SK-N-MC (cell line): ENCODE results near the gene CRYL1.

Source experiments
- DNase-seq: peaks from one replicate; pipeline ENCODE4 v3.0.0-alpha.2; 2011; ENCODE audit warnings: low read depth, low spot score
- H3K27ac ChIP-seq: fragments of 200-600 bp; sonication (generic); 2 replicates; pipeline ENCODE4 v1.5.1; 2016; ENCODE audit warnings: mixed run types
- H3K36me3 ChIP-seq: fragments of 200-600 bp; sonication (generic); 2 replicates; pipeline ENCODE4 v1.6.1; 2017; ENCODE audit warnings: antibody characterized with exemption, low read length, mixed read lengths; ENCODE audit not compliant: insufficient read depth
- H3K4me3 ChIP-seq: fragments of 200-600 bp; sonication (generic); 2 replicates; pipeline ENCODE4 v1.5.1; 2016
- H3K9ac ChIP-seq: fragments of 200-600 bp; sonication (generic); 2 replicates; pipeline ENCODE4 v1.8.0; 2017; ENCODE audit warnings: mixed run types, mixed read lengths; ENCODE audit not compliant: insufficient read length
- H3K9me3 ChIP-seq: fragments of 200-600 bp; sonication (generic); 2 replicates; pipeline ENCODE4 v1.6.1; 2017; ENCODE audit warnings: low read depth, mild to moderate bottlenecking, antibody characterized with exemption, low read length, moderate library complexity, mixed read lengths
- EZH2 ChIP-seq: fragments of 200-600 bp; sonication (generic); IDR thresholded peaks from one replicate; pipeline ENCODE4 v1.6.1; 2017; ENCODE audit warnings: antibody characterized with exemption
- FOXP2 ChIP-seq: optimal IDR thresholded peaks from 2 replicates; pipeline ENCODE3; 2011; ENCODE audit warnings: mild to moderate bottlenecking, moderate library complexity; ENCODE audit not compliant: insufficient read depth; ENCODE audit errors: extremely low read length, control extremely low read depth
- POLR2AphosphoS5 ChIP-seq: IDR thresholded peaks from 2 replicates; pipeline ENCODE4 v1.6.1; 2012; ENCODE audit warnings: mild to moderate bottlenecking, low read depth, low read length, borderline replicate concordance

Gene CRYL1

GRCh38 chr13:20370815-20371421, 154.7 kb downstream of the CRYL1 start:
- no peaks in the 10 kb centered on the region for H3K9me3 ChIP-seq
- TF ChIP-seq EZH2 (no peak), POLR2AphosphoS5 (no peak), FOXP2 (no peak)
- no peak for DNase-seq
- H3K27ac ChIP-seq, result no peak overlapping the region
- no peak overlapping the region for H3K4me3 ChIP-seq
- no peaks in the 10 kb centered on the region for H3K36me3 ChIP-seq
- H3K9ac ChIP-seq, result no peak overlapping the region

GRCh38 chr13:20369886-20370361, 155.7 kb downstream of the CRYL1 start:
- Histone ChIP-seq H3K9ac (no peak overlapping the region), H3K9me3 (no peaks in the 10 kb centered on the region), H3K27ac (no peak overlapping the region), H3K36me3 (no peaks in the 10 kb centered on the region), H3K4me3 (no peak overlapping the region)
- DNase-seq, result no peak
- TF ChIP-seq POLR2AphosphoS5 (no peak), FOXP2 (no peak), EZH2 (no peak)

- Histone ChIP-seq H3K4me3 (no peak overlapping the region), H3K9ac (no peak overlapping the region), H3K27ac (no peak overlapping the region), H3K9me3 (no peaks in the 10 kb centered on the region), H3K36me3 (no peaks in the 10 kb centered on the region)
- DNase-seq, result no peak
- TF ChIP-seq POLR2AphosphoS5 (no peak), EZH2 (no peak), FOXP2 (no peak)
Measured at GRCh38 chr13:20366056-20366455, 159.6 kb downstream of the CRYL1 start.

- Histone ChIP-seq H3K36me3 (no peaks in the 10 kb centered on the region), H3K9me3 (no peaks in the 10 kb centered on the region), H3K4me3 (no peak overlapping the region), H3K9ac (no peak overlapping the region), H3K27ac (no peak overlapping the region)
- no peak for TF ChIP-seq EZH2
- TF ChIP-seq POLR2AphosphoS5, result no peak
- TF ChIP-seq FOXP2, result no peak
- DNase-seq, result no peak
Measured at GRCh38 chr13:20363603-20364002, 162.1 kb downstream of the CRYL1 start.

- H3K9me3 ChIP-seq, result no peaks in the 10 kb centered on the region
- TF ChIP-seq FOXP2, result no peak
- TF ChIP-seq EZH2, result no peak
- TF ChIP-seq POLR2AphosphoS5, result no peak
- no peak for DNase-seq
- H3K27ac ChIP-seq, result no peak overlapping the region
- H3K36me3 ChIP-seq, result no peaks in the 10 kb centered on the region
- H3K4me3 ChIP-seq, result no peak overlapping the region
- no peak overlapping the region for H3K9ac ChIP-seq
Measured at GRCh38 chr13:20363172-20363571, 162.5 kb downstream of the CRYL1 start.

- TF ChIP-seq POLR2AphosphoS5 (no peak), FOXP2 (no peak), EZH2 (no peak)
- no peak overlapping the region for H3K4me3 ChIP-seq
- H3K36me3 ChIP-seq, result no peaks in the 10 kb centered on the region
- no peak overlapping the region for H3K27ac ChIP-seq
- H3K9me3 ChIP-seq, result no peaks in the 10 kb centered on the region
- no peak for DNase-seq
- no peak overlapping the region for H3K9ac ChIP-seq
Measured at GRCh38 chr13:20362484-20363041, 163.1 kb downstream of the CRYL1 start.

- Histone ChIP-seq H3K27ac (no peak overlapping the region), H3K36me3 (no peaks in the 10 kb centered on the region), H3K9ac (no peak overlapping the region), H3K4me3 (no peak overlapping the region), H3K9me3 (no peaks in the 10 kb centered on the region)
- no peak for DNase-seq
- TF ChIP-seq FOXP2 (no peak), POLR2AphosphoS5 (no peak), EZH2 (no peak)
Measured at GRCh38 chr13:20360835-20361412, 164.7 kb downstream of the CRYL1 start.

- H3K9ac ChIP-seq, result no peak overlapping the region
- TF ChIP-seq FOXP2 (no peak), EZH2 (no peak), POLR2AphosphoS5 (no peak)
- H3K36me3 ChIP-seq, result no peaks in the 10 kb centered on the region
- no peak for DNase-seq
- no peak overlapping the region for H3K4me3 ChIP-seq
- H3K27ac ChIP-seq, result no peak overlapping the region
- no peaks in the 10 kb centered on the region for H3K9me3 ChIP-seq
Measured at GRCh38 chr13:20360041-20360491, 165.6 kb downstream of the CRYL1 start.
